Left ventricle myocardium inferior (tissue), 1 donor: ENCODE measurements around the gene PDIA2. TPM values are rescaled to one million over a fixed set of nuclear protein-coding genes. Genes with fewer than 3 reads are reported as not detected.

Source experiments
- DNase-seq: peaks from one replicate; pipeline ENCODE4 v3.0.0-alpha.2; 2020
- H3K27ac ChIP-seq: fragments of 200-600 bp; replicated peaks from 2 replicates; pipeline ENCODE4 v1.8.0; 2021
- H3K27me3 ChIP-seq: fragments of 200-600 bp; 2 replicates; pipeline ENCODE4 v1.8.0; 2021; ENCODE audit warnings: low read depth
- H3K36me3 ChIP-seq: fragments of 200-600 bp; 2 replicates; pipeline ENCODE4 v1.8.0; 2021
- H3K4me1 ChIP-seq: fragments of 200-600 bp; 2 replicates; pipeline ENCODE4 v1.8.0; 2021
- H3K4me3 ChIP-seq: fragments of 200-600 bp; 2 replicates; pipeline ENCODE4 v1.8.0; 2021; ENCODE audit warnings: mild to moderate bottlenecking, moderate library complexity
- H3K9me3 ChIP-seq: fragments of 200-600 bp; replicated peaks from 2 replicates; pipeline ENCODE4 v1.8.0; 2021
- intact Hi-C: fragments of 100-400 bp; cut with micrococcal nuclease; formaldehyde crosslinking; loops from one replicate; pipeline ENCODE4 v1.11.0; 2022
- total RNA-seq: library from RNA; stranded (reverse); fragmentation: NEBNext Ultra II Directional; extraction: Animal tissue kit (Norgen Biotek cat#: 25700); gene quantifications from one replicate; pipeline ENCODE4 v1.2.1, GENCODE V29; 2021
- TF ChIP-seq, protein P1 (sequence below): fragments of 200-600 bp; IDR thresholded peaks from 2 replicates; pipeline ENCODE4 v1.8.0; 2021; ENCODE audit warnings: antibody characterized with exemption, mild to moderate bottlenecking, borderline replicate concordance
- donor health status: DM: no; HTN: yes; CAD: no; lungs with severe emphysema.

Gene PDIA2
- total RNA-seq, 1 donor from 2014 or later, result 1.6 TPM

DNA sequence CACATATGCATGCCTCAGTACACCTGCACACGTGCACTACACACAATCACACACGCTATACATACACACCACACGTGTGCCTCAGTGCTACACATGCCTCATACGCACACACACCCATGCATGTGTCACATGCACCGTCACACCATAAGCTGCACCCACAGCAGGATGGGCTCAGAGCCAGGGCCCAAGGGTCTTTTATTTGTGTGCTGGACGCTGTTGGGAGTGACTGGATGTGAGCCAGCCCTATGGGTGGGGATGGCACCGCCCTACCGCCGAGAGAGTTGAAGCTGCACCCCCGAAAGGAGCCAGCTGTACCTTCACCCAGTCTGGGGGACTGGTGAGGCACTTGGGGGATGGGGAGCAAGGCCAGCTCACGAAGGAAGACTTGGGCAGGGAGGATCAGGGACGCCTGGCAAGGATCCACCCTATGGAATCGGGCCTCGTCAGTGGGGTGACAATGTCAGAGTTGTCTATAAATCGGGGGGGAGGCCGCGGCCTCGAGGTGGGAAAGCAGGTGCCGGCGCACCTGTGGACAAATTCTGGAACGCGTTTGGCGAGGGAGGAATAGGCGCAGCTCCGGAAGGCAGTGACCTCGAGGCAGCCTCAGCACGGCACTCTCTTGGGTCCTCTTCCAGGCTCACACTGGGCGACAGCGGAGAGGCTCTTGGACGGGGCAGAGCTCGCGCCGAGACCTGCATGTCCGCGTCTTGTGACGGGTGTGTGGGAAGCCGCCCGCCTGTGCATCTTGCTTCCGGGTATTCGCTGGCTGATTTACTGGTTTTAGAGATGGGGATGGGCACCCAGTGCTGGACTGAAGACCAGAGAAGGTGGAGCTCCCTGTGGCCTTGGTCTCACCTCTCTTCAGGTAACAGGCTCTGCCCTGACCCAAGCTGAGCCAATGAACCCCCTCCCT lies 14.6 kb upstream of the PDIA2 start:
- Histone ChIP-seq H3K27ac (no peak overlapping the region), H3K9me3 (no peaks in the 10 kb centered on the region), H3K36me3 (peaks cover 18% of the 10 kb centered on the region), H3K4me3 (no peak overlapping the region), H3K4me1 (no peaks in the 10 kb centered on the region), H3K27me3 (peaks cover 1% of the 10 kb centered on the region)
- TF ChIP-seq, protein P1, sequence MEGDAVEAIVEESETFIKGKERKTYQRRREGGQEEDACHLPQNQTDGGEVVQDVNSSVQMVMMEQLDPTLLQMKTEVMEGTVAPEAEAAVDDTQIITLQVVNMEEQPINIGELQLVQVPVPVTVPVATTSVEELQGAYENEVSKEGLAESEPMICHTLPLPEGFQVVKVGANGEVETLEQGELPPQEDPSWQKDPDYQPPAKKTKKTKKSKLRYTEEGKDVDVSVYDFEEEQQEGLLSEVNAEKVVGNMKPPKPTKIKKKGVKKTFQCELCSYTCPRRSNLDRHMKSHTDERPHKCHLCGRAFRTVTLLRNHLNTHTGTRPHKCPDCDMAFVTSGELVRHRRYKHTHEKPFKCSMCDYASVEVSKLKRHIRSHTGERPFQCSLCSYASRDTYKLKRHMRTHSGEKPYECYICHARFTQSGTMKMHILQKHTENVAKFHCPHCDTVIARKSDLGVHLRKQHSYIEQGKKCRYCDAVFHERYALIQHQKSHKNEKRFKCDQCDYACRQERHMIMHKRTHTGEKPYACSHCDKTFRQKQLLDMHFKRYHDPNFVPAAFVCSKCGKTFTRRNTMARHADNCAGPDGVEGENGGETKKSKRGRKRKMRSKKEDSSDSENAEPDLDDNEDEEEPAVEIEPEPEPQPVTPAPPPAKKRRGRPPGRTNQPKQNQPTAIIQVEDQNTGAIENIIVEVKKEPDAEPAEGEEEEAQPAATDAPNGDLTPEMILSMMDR, result no peak
- no peak for DNase-seq
- intact Hi-C loops, result no loop called here

DNA sequence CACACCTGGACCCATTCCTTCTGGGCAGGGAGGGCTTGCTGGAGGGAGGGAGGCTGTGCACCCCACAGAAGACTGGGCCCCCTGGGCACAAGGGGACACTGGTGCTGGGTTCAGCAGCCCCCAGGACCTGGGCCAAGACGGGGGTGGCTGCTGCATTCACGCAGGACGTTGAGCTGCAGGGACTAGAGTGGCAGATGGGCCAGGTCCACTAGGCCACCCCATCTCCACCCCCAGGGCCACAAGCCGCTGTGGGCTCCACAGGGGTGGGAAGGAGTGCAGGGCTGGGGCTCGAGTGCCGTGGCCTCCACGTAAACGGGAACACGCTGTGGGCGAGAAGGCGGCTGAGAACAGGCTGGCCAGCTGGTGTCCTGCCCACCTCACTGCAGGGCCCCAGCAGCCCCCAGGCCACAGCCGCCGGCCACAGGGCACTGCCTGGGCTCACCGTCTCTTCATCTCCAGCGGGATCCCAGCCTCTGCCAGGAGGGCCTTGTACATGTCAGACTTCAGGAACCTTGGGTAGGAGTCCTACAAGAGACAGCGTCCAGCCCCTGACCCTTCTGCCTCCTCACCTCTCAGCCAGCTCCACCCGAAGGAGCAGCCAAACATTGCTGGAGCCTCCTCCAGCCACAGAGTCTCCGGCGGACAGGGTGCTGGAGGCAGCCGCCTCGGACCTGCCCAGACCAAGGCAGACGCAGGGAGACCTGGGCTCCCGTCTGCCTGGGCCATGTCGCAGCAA lies 13.7 kb upstream of the PDIA2 start:
- no peak for DNase-seq
- no peak overlapping the region for H3K27ac ChIP-seq
- TF ChIP-seq, protein P1, result no peak
- H3K9me3 ChIP-seq, result no peaks in the 10 kb centered on the region
- intact Hi-C loops, result no loop called here
- H3K36me3 ChIP-seq, result peaks cover 10% of the 10 kb centered on the region
- no peak overlapping the region for H3K4me3 ChIP-seq
- peaks cover 7% of the 10 kb centered on the region for H3K27me3 ChIP-seq
- H3K4me1 ChIP-seq, result no peaks in the 10 kb centered on the region

DNA sequence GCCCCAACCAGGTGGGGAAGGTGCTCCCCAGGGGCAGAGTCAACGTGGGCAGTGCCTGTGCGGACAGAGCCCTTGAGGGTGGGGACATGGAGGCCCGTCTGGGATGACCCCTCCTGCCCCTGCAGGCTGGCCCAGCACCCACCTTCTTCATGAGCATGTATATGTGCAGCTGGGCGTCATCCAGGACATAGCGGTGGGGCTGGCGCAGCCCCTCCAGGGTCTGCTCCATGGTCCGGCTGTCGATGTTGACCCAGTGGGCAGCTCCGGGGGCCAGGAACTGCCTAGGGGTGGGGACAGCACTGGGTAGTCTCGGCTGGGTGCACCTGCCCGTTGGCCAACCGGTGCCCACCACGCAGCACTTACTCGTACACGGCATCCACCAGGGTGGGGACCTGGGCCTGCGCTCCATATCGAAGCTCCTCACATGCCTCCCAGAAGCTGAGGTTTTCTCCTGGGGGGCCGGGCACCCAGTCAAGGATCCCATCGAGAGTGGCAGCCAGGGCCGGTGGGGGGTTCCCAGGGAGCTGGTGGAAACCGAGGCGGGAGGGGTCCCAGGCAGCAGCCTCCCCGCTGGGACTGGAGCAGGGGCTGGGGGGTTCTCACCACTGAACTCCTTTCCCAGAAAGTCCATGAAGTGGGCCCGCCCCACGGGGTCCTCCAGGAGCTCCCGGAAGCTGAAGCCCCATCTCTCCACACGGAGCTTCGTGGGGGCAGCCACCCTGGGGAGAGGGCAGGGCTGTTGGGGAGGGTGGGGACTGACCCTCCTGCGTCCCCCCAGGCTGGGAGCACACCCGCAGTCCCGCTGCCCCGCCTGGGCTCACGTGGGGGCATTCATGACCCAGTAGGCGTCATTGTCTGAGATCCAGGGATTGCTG lies 12.3 kb upstream of the PDIA2 start:
- TF ChIP-seq, protein P1, result no peak
- Histone ChIP-seq H3K9me3 (no peaks in the 10 kb centered on the region), H3K4me3 (no peak overlapping the region), H3K27me3 (peaks cover 13% of the 10 kb centered on the region), H3K4me1 (peaks cover 12% of the 10 kb centered on the region), H3K27ac (no peak overlapping the region), H3K36me3 (no peaks in the 10 kb centered on the region)
- intact Hi-C loops, result no loop called here
- DNase-seq, result no peak

- H3K4me1 ChIP-seq, result peaks cover 19% of the 10 kb centered on the region
- no peak for DNase-seq
- TF ChIP-seq, protein P1, result no peak
- no peak overlapping the region for H3K27ac ChIP-seq
- no peaks in the 10 kb centered on the region for H3K36me3 ChIP-seq
- H3K4me3 ChIP-seq, result no peak overlapping the region
- no peaks in the 10 kb centered on the region for H3K9me3 ChIP-seq
- H3K27me3 ChIP-seq, result peaks cover 13% of the 10 kb centered on the region
- intact Hi-C loops, result no loop called here
Observed at GRCh38 chr16:272633-273546, 10.1 kb upstream of the PDIA2 start.
